ENCODE measurements around the gene DBP.

The DBP gene

DNA sequence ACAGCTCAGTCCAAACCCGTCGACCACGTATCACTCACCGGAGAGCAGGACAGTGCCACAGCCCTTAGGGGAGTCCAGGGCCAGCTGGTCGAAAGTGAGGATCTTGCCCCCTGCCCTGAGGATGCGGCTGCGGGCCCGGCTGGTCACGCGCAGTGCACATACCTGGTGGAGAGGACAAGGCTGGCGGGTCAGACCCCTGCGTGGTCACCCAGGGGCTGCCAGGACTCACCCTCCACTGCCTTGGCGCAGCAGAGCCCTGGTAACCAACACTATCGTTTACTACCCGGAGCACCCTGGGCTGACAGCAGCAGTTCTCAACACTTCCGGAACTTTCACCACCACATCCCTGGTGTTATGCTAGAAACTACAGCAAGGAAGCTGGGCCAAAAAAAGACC, 21.1 kb downstream of the DBP start (continued):
- TF ChIP-seq ZNF558 (tag by site-specific recombination; IDR thresholded peaks at IDR 0.05) (no peak), ZNF433 (tag by site-specific recombination; IDR thresholded peaks at IDR 0.05; ENCODE audit: low read depth) (no peak), PRDM1 (tag by site-specific recombination; IDR thresholded peaks at IDR 0.05) (no peak)

DNA sequence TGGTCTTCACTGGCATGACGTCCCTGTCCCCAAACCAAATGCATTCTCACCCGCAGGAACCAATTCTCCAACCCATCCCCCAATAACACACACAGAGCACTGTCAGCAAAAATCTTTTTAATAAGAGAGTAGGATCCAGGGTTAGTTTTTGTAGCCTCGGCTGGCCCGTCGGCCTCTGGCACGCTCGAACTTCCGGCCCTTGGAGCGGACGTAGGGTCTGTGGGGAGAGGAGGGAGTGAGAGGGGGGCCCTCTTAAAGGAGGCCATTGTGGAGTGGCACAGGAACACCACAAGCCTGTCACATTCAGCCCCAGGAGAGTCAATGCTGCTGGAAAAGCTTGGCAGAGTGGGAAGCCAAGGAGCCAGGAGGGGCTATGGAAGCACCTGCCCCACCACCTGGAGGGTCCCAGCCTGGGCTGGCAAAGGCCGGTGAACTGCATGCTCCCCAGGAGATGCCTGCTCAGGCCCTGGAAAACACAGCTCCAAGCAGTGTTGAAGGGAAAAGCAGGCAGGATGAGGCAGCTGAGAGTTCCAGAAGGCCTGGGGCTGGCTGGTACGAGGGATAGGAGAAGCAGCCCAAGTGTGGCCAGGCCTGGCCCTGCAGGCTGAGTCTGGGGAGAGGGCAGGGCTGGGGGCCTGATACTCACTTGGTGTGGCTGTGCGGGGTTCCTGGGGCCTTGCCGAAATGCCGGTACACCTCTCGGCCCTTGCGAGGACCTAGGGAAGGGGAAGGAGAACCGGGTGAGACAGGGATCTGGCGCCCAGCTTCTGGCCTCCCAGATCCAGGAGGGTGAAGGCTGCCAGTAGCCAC, 21.7 kb downstream of the DBP start:
- ChIA-PET POLR2A (interaction anchor here (0.8 to 3.8 kb wide), 6 partner anchors 8 to 30 kb away, joined by 3 to 28 read pairs (median 6); partner anchors contain the start of gene CA11), CTCF (interaction anchor here (0.6 kb wide), 1 partner anchor 943 kb away, joined by 3 read pairs; no protein-coding TSS in a partner anchor)
- Histone ChIP-seq H3K9me3 (ENCODE audit: control insufficient read depth, insufficient read depth, low read depth, low read length) (no peaks in the 10 kb centered on the region), H3K4me3 (ENCODE audit: low read depth, low read length) (no peak overlapping the region), H3K36me3 (ENCODE audit: control insufficient read depth in 2 of 2, insufficient read depth in 1 of 2, low read length in 2 of 2) (peaks cover 14 to 40% of the 10 kb centered on the region in 2 experiments), H3K4me1 (ENCODE audit: control insufficient read depth, insufficient read depth, low read length) (peaks cover 27% of the 10 kb centered on the region), H3K27ac (ENCODE audit: extremely low read depth, low read depth, low read length) (peak overlapping the region; percentile 100)
- peak; percentile 23; the same call in 1 of the 2 replicates for TF ChIP-seq BCL11B (tag by site-specific recombination; IDR thresholded peaks at IDR 0.05; ENCODE audit: low read depth)
- TF ChIP-seq EGR2 (tag by site-specific recombination; IDR thresholded peaks at IDR 0.05; ENCODE audit: low read depth) = no peak
- no peak for TF ChIP-seq KLF16 (tag by site-specific recombination; IDR thresholded peaks at IDR 0.05)
- no peak for TF ChIP-seq GFI1B (tag by site-specific recombination; IDR thresholded peaks at IDR 0.05)
- no peak for TF ChIP-seq ZNF791 (tag by site-specific recombination; IDR thresholded peaks at IDR 0.05)
- TF ChIP-seq ZNF529 (tag by site-specific recombination; IDR thresholded peaks at IDR 0.05; ENCODE audit: insufficient replicate concordance) = no peak
- TF ChIP-seq ZNF214 (tag by site-specific recombination; IDR thresholded peaks at IDR 0.05; ENCODE audit: borderline replicate concordance) = no peak
- TF ChIP-seq ZBTB17 (tag by site-specific recombination; IDR thresholded peaks at IDR 0.05) = peak; percentile 62; the same call in 1 of the 2 replicates
- no peak for TF ChIP-seq ZNF561 (tag by site-specific recombination; IDR thresholded peaks at IDR 0.05; ENCODE audit: borderline replicate concordance)
- TF ChIP-seq ZBTB20 (tag by site-specific recombination; IDR thresholded peaks at IDR 0.05) = peak; percentile 39; the same call in 1 of the 2 replicates
- TF ChIP-seq ZNF785 (tag by site-specific recombination; IDR thresholded peaks at IDR 0.05) = no peak
- TF ChIP-seq, protein P1, sequence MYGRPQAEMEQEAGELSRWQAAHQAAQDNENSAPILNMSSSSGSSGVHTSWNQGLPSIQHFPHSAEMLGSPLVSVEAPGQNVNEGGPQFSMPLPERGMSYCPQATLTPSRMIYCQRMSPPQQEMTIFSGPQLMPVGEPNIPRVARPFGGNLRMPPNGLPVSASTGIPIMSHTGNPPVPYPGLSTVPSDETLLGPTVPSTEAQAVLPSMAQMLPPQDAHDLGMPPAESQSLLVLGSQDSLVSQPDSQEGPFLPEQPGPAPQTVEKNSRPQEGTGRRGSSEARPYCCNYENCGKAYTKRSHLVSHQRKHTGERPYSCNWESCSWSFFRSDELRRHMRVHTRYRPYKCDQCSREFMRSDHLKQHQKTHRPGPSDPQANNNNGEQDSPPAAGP (tag by site-specific recombination; IDR thresholded peaks at IDR 0.05) = no peak
- TF ChIP-seq MEIS1 (CRISPR knock-in tag; IDR thresholded peaks at IDR 0.05; ENCODE audit: borderline replicate concordance) = no peak
- TF ChIP-seq ZNF677 (tag by site-specific recombination; IDR thresholded peaks at IDR 0.05) = no peak
- peak; percentile 45; the same call in 1 of the 2 replicates for TF ChIP-seq SP3 (tag by site-specific recombination; IDR thresholded peaks at IDR 0.05)
- no peak for TF ChIP-seq KLF10 (tag by site-specific recombination; IDR thresholded peaks at IDR 0.05)
- TF ChIP-seq ZNF174 (tag by site-specific recombination; IDR thresholded peaks at IDR 0.05) = no peak
- TF ChIP-seq ZNF629 (tag by site-specific recombination; IDR thresholded peaks at IDR 0.05) = peak; percentile 73
- TF ChIP-seq, protein P2, sequence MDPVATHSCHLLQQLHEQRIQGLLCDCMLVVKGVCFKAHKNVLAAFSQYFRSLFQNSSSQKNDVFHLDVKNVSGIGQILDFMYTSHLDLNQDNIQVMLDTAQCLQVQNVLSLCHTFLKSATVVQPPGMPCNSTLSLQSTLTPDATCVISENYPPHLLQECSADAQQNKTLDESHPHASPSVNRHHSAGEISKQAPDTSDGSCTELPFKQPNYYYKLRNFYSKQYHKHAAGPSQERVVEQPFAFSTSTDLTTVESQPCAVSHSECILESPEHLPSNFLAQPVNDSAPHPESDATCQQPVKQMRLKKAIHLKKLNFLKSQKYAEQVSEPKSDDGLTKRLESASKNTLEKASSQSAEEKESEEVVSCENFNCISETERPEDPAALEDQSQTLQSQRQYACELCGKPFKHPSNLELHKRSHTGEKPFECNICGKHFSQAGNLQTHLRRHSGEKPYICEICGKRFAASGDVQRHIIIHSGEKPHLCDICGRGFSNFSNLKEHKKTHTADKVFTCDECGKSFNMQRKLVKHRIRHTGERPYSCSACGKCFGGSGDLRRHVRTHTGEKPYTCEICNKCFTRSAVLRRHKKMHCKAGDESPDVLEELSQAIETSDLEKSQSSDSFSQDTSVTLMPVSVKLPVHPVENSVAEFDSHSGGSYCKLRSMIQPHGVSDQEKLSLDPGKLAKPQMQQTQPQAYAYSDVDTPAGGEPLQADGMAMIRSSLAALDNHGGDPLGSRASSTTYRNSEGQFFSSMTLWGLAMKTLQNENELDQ (tag by site-specific recombination; IDR thresholded peaks at IDR 0.05; ENCODE audit: low read depth) = no peak
- no peak for TF ChIP-seq ZNF600 (tag by site-specific recombination; IDR thresholded peaks at IDR 0.05)
- TF ChIP-seq, protein P3, sequence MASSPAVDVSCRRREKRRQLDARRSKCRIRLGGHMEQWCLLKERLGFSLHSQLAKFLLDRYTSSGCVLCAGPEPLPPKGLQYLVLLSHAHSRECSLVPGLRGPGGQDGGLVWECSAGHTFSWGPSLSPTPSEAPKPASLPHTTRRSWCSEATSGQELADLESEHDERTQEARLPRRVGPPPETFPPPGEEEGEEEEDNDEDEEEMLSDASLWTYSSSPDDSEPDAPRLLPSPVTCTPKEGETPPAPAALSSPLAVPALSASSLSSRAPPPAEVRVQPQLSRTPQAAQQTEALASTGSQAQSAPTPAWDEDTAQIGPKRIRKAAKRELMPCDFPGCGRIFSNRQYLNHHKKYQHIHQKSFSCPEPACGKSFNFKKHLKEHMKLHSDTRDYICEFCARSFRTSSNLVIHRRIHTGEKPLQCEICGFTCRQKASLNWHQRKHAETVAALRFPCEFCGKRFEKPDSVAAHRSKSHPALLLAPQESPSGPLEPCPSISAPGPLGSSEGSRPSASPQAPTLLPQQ (tag by site-specific recombination; IDR thresholded peaks at IDR 0.05) = no peak; the same call in 1 of the 2 replicates
- TF ChIP-seq ZFP37 (tag by site-specific recombination; IDR thresholded peaks at IDR 0.05) = 0 out of 2 replicates have a peak, but pooled peaks have one; percentile 13
- 0 out of 2 replicates have a peak, but pooled peaks have one; percentile 8 for TF ChIP-seq KLF1 (tag by site-specific recombination; IDR thresholded peaks at IDR 0.05)
- TF ChIP-seq TRIM28 (IDR thresholded peaks at IDR 0.05; ENCODE audit: borderline replicate concordance, low read length) = no peak
- no peak for TF ChIP-seq ZNF707 (tag by site-specific recombination; IDR thresholded peaks at IDR 0.05)
- TF ChIP-seq ZNF239 (tag by site-specific recombination; IDR thresholded peaks at IDR 0.05) = no peak
- no peak for TF ChIP-seq ZNF777 (tag by site-specific recombination; IDR thresholded peaks at IDR 0.05; ENCODE audit: borderline replicate concordance)
- no peak for TF ChIP-seq ZNF660 (tag by site-specific recombination; IDR thresholded peaks at IDR 0.05)
- TF ChIP-seq, protein P4, sequence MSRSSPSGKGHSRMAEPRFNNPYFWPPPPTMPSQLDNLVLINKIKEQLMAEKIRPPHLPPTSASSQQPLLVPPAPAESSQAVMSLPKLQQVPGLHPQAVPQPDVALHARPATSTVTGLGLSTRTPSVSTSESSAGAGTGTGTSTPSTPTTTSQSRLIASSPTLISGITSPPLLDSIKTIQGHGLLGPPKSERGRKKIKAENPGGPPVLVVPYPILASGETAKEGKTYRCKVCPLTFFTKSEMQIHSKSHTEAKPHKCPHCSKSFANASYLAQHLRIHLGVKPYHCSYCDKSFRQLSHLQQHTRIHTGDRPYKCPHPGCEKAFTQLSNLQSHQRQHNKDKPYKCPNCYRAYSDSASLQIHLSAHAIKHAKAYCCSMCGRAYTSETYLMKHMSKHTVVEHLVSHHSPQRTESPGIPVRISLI (tag by site-specific recombination; IDR thresholded peaks at IDR 0.05) = no peak
